Sigmoid colon (tissue), 4 donors: ENCODE measurements around the gene ZDHHC4.

Source experiments
- EP300 ChIP-seq, 4 donors: sonication (generic); formaldehyde crosslinking; IDR thresholded peaks; one replicate each; pipeline ENCODE4 v1.6.1; 2017; ENCODE audit warnings: antibody characterized with exemption in 4 of 4
- POLR2A ChIP-seq, 2 donors: fragments of 450-650 bp; IDR thresholded peaks; one replicate each; pipeline ENCODE4 v1.6.1; 2016; ENCODE audit warnings: antibody characterized with exemption in 2 of 2, mild to moderate bottlenecking in 2 of 2, moderate library complexity in 2 of 2
- POLR2AphosphoS5 ChIP-seq, 4 donors: sonication (generic); formaldehyde crosslinking; IDR thresholded peaks; one replicate each; pipeline ENCODE4 v1.6.1; 2017; ENCODE audit warnings: antibody characterized with exemption in 4 of 4
- TF ChIP-seq, protein P1 (sequence below), 4 experiments: fragments of 450-650 bp in 3 of 4; fragments of 200-600 bp in 1 of 4; IDR thresholded peaks; one replicate each; pipeline ENCODE4 v1.5.1; 2016 to 2019; ENCODE audit warnings: antibody characterized with exemption in 4 of 4, mild to moderate bottlenecking in 3 of 4, moderate library complexity in 2 of 4

DNA sequence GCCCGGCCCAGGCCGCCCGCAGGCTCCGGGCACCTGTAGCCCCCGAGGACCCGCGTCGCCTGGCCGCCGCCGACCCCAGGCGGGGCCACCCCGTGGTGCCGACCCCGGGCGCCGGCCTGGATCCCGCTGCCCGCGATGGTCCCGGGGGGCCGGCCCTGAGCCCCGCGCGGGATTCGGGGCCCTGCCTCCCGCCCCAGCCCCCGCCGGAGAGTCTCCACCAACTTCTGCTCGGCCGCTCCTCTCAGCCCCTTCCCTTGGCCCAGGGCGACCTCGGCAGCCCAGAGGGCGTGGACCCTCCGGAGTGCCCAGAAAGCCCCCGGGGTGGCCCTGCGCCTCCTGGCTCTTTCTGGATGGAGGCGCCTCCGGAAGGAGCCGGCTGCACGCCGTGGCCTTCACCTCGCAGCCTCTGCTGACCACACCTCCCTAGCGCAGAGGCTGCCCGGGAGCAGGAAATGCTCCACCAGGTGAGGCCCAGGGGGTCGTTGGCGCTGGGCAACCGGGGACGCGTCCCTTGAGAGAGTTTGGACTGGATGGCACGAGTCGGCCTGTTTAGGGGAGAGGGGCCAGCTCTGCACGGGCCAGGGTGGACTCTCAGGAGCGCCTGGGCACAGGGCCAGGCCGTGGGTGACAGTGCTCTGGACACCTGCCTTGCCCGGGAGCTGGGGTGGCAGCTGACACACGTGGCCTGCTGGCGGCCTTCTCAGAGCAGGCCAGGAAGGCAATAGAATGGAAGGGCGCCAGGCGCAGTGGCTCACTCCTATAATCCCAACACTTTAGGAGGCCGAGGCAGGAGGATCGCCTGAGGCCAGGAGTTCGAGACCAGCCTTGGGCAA is 38.7 kb downstream of the ZDHHC4 start:
- TF ChIP-seq POLR2A (IDR thresholded peaks at IDR 0.05) (no peak), EP300 (IDR thresholded peaks at IDR 0.05) (no peak), POLR2AphosphoS5 (IDR thresholded peaks at IDR 0.05) (no peak)
- TF ChIP-seq, protein P1, sequence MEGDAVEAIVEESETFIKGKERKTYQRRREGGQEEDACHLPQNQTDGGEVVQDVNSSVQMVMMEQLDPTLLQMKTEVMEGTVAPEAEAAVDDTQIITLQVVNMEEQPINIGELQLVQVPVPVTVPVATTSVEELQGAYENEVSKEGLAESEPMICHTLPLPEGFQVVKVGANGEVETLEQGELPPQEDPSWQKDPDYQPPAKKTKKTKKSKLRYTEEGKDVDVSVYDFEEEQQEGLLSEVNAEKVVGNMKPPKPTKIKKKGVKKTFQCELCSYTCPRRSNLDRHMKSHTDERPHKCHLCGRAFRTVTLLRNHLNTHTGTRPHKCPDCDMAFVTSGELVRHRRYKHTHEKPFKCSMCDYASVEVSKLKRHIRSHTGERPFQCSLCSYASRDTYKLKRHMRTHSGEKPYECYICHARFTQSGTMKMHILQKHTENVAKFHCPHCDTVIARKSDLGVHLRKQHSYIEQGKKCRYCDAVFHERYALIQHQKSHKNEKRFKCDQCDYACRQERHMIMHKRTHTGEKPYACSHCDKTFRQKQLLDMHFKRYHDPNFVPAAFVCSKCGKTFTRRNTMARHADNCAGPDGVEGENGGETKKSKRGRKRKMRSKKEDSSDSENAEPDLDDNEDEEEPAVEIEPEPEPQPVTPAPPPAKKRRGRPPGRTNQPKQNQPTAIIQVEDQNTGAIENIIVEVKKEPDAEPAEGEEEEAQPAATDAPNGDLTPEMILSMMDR (IDR thresholded peaks at IDR 0.05), result no peak
